HCT116 (cell line): Measurements from ENCODE around the gene PPFIA1. TPM values are rescaled to one million over a fixed set of nuclear protein-coding genes. Genes with fewer than 3 reads are reported as not detected.

Experiments
- ATAC-seq: fragments of 200-7000 bp; cut with Tn5 transposase; 2 replicates; pipeline ENCODE4 v1.9.1; 2020; ENCODE audit warnings: mild to moderate bottlenecking, moderate library complexity
- BruUV-seq: library from RNA; stranded (reverse); fragments of 400-500 nt; replicated peaks from 2 replicates; lab custom pipeline; 2021; lab: Mats Ljungman, UMichigan
- CTCF ChIA-PET: fragments of 300-600 bp; sonication (Branson Sonifier 250); formaldehyde crosslinking; loops from one replicate; lab custom pipeline; 2021; ENCODE audit warnings: antibody characterized with exemption; lab: Charles Lee
- POLR2A ChIA-PET: fragments of 300-600, 350-600 bp; sonication (Branson Sonifier 250); formaldehyde crosslinking; loops from one replicate; lab custom pipeline; 2021; ENCODE audit warnings: antibody characterized with exemption; lab: Charles Lee
- RAD21 ChIA-PET, 2 experiments: fragments of 300-600 bp; sonication (Branson Sonifier 250); formaldehyde crosslinking; loops; one replicate each; lab custom pipeline; 2023; ENCODE audit warnings: low total read pairs in 2 of 2; ENCODE audit not compliant: uncharacterized antibody in 2 of 2, unreplicated experiment in 2 of 2, low non-redundant PET in 1 of 2; lab: Charles Lee
- DNase-seq: peaks from one replicate; pipeline ENCODE4 v3.0.0-alpha.2; 2010; ENCODE audit warnings: low read depth, low spot score
- H2AFZ ChIP-seq: fragments of 200-600 bp; shearing (Covaris generic), sonication (generic); 2 replicates; pipeline ENCODE4 v1.6.1; 2017; ENCODE audit warnings: low read depth, mixed run types, mixed read lengths, antibody characterized with exemption, low read length; ENCODE audit not compliant: poor library complexity, severe bottlenecking
- H3K27ac ChIP-seq: 2 replicates; pipeline ENCODE4 v1.5.1; 2012; ENCODE audit warnings: low read depth, low read length
- H3K27me3 ChIP-seq: fragments of 200-600 bp; sonication (generic); 2 replicates; pipeline ENCODE4 v1.6.1; 2016; ENCODE audit warnings: mixed run types, low read length, mixed read lengths; ENCODE audit not compliant: insufficient read depth
- H3K36me3 ChIP-seq, 2 experiments: fragments of 200-500 bp in 1 of 2; fragments of 200-600 bp in 1 of 2; sonication (Bioruptor generic) in 1 of 2; sonication (generic) in 1 of 2; 2 replicates each; pipeline versions ENCODE4 v1.5.1 to v1.6.1; 2014 to 2016; ENCODE audit warnings: low read length in 2 of 2, inconsistent platforms in 1 of 2, mixed read lengths in 1 of 2, mixed run types in 1 of 2; ENCODE audit not compliant: insufficient read depth in 2 of 2, control insufficient read depth in 1 of 2
- H3K4me1 ChIP-seq, 2 experiments: fragments of 200-600 bp in 1 of 2; sonication (generic) in 1 of 2; 2 replicates each; pipeline versions ENCODE4 v1.5.1 to v1.6.1; 2012 to 2017; ENCODE audit warnings: low read length in 2 of 2, inconsistent platforms in 1 of 2, mild to moderate bottlenecking in 1 of 2, mixed read lengths in 1 of 2, mixed run types in 1 of 2, moderate library complexity in 1 of 2; ENCODE audit not compliant: insufficient read depth in 2 of 2, control insufficient read depth in 1 of 2
- H3K4me2 ChIP-seq: fragments of 200-600 bp; sonication (generic); 2 replicates; pipeline ENCODE4 v1.6.1; 2017; ENCODE audit warnings: mixed run types, low read length, mixed read lengths
- H3K4me3 ChIP-seq, 2 experiments: fragments of 200-600 bp in 1 of 2; sonication (generic) in 1 of 2; replicated peaks in 1 of 2; 2 replicates each; pipeline ENCODE4 v1.5.1; 2011 to 2016; ENCODE audit warnings: low read length in 2 of 2, control low read depth in 1 of 2, low read depth in 1 of 2, mild to moderate bottlenecking in 1 of 2, mixed read lengths in 1 of 2, mixed run types in 1 of 2
- H3K79me2 ChIP-seq: fragments of 200-600 bp; sonication (generic); 2 replicates; pipeline ENCODE4 v1.6.1; 2017; ENCODE audit warnings: mild to moderate bottlenecking, mixed run types, low read length, moderate library complexity, mixed read lengths; ENCODE audit not compliant: insufficient read depth
- H3K9ac ChIP-seq: fragments of 200-600 bp; sonication (generic); 2 replicates; pipeline ENCODE4 v1.6.1; 2016; ENCODE audit warnings: low read length, mixed read lengths
- H3K9me2 ChIP-seq: fragments of 200-600 bp; sonication (generic), shearing (Covaris generic); 2 replicates; pipeline ENCODE4 v1.6.1; 2017; ENCODE audit warnings: mixed run types, mild to moderate bottlenecking, moderate library complexity; ENCODE audit not compliant: insufficient read depth
- H3K9me3 ChIP-seq, 2 experiments: fragments of 200-500 bp in 1 of 2; fragments of 200-600 bp in 1 of 2; sonication (Bioruptor generic) in 1 of 2; sonication (generic) in 1 of 2; 2 replicates each; pipeline ENCODE4 v1.6.1; 2014 to 2017; ENCODE audit warnings: low read length in 2 of 2, mixed read lengths in 2 of 2, inconsistent platforms in 1 of 2, low read depth in 1 of 2, mild to moderate bottlenecking in 1 of 2, mixed run types in 1 of 2, moderate library complexity in 1 of 2; ENCODE audit not compliant: control insufficient read depth in 1 of 2, insufficient read depth in 1 of 2
- H4K20me1 ChIP-seq: fragments of 200-600 bp; sonication (generic), shearing (Covaris generic); 2 replicates; pipeline ENCODE4 v1.6.1; 2017; ENCODE audit warnings: mixed run types, mild to moderate bottlenecking, moderate library complexity; ENCODE audit not compliant: insufficient read depth
- CBX3 ChIP-seq: IDR thresholded peaks from 2 replicates; pipeline ENCODE4 v1.6.1; 2012; ENCODE audit warnings: low read depth
- CEBPB ChIP-seq: IDR thresholded peaks from 2 replicates; pipeline ENCODE4 v1.6.1; 2012; ENCODE audit warnings: low read depth
- EGR1 ChIP-seq: IDR thresholded peaks from 2 replicates; pipeline ENCODE4 v1.6.1; 2012; ENCODE audit warnings: low read depth
- EZH2 ChIP-seq: fragments of 200-600 bp; sonication (generic); IDR thresholded peaks from 2 replicates; pipeline ENCODE4 v1.6.1; 2017; ENCODE audit warnings: antibody characterized with exemption, mixed run types
- EZH2phosphoT487 ChIP-seq: fragments of 200-600 bp; IDR thresholded peaks from 2 replicates; pipeline ENCODE4 v1.6.1; 2018; ENCODE audit warnings: antibody characterized with exemption, borderline replicate concordance
- JUND ChIP-seq: IDR thresholded peaks from 2 replicates; pipeline ENCODE4 v1.6.1; 2012
- POLR2A ChIP-seq: IDR thresholded peaks from 2 replicates; pipeline ENCODE4 v1.7.0; 2011; ENCODE audit warnings: borderline replicate concordance; ENCODE audit not compliant: insufficient read depth, insufficient read length; ENCODE audit errors: extremely low read depth
- POLR2AphosphoS5 ChIP-seq: IDR thresholded peaks from 2 replicates; pipeline ENCODE4 v1.6.1; 2011; ENCODE audit warnings: mild to moderate bottlenecking, low read depth, low read length, moderate library complexity
- SRF ChIP-seq: IDR thresholded peaks from 2 replicates; pipeline ENCODE4 v1.6.1; 2012; ENCODE audit warnings: low read depth
- TCF7L2 ChIP-seq: IDR thresholded peaks from 2 replicates; pipeline ENCODE4 v1.7.0; 2011; ENCODE audit warnings: borderline replicate concordance, inconsistent platforms; ENCODE audit not compliant: insufficient read depth, insufficient read length; ENCODE audit errors: extremely low read depth
- YY1 ChIP-seq: IDR thresholded peaks from 2 replicates; pipeline ENCODE4 v1.6.1; 2011; ENCODE audit warnings: low read length, low read depth, moderate library complexity, mild to moderate bottlenecking; ENCODE audit not compliant: insufficient replicate concordance; ENCODE audit errors: extremely low read depth
- ZNF274 ChIP-seq: fragments of 200-500 bp; sonication (Bioruptor generic); IDR thresholded peaks from 2 replicates; pipeline ENCODE4 v1.6.1; 2014; ENCODE audit warnings: mild to moderate bottlenecking, low read depth, low read length, inconsistent platforms
- intact Hi-C: fragments of 100-400 bp; cut with micrococcal nuclease; formaldehyde crosslinking; loops from 2 replicates; pipeline ENCODE4 v1.10.0; 2022
- total RNA-seq: library from RNA; stranded (reverse); gene quantifications from one replicate; pipeline ENCODE4 v1.2.1, GENCODE V29; 2021; ENCODE audit not compliant: unreplicated experiment
- TF ChIP-seq, protein P1 (sequence below): IDR thresholded peaks from 2 replicates; pipeline ENCODE4 v1.6.1; 2012
- TF ChIP-seq, protein P2 (sequence below): IDR thresholded peaks from 2 replicates; pipeline ENCODE4 v1.6.1; 2012
- TF ChIP-seq, protein P3 (sequence below), 3 experiments: fragments of 200-600 bp in 1 of 3; sonication (generic) in 1 of 3; IDR thresholded peaks in 2 of 3; conservative IDR thresholded peaks in 1 of 3; 2 replicates each; pipeline ENCODE4 v1.5.1; 2012 to 2017; ENCODE audit warnings: low read depth in 2 of 3, low read length in 2 of 3, antibody characterized with exemption in 1 of 3, borderline replicate concordance in 1 of 3, control low read depth in 1 of 3, mild to moderate bottlenecking in 1 of 3, mixed read lengths in 1 of 3, mixed run types in 1 of 3, moderate library complexity in 1 of 3; ENCODE audit not compliant: insufficient read depth in 1 of 3

The PPFIA1 gene
- total RNA-seq, 1 experiment from 2014 or later, result 48.6 TPM

DNA sequence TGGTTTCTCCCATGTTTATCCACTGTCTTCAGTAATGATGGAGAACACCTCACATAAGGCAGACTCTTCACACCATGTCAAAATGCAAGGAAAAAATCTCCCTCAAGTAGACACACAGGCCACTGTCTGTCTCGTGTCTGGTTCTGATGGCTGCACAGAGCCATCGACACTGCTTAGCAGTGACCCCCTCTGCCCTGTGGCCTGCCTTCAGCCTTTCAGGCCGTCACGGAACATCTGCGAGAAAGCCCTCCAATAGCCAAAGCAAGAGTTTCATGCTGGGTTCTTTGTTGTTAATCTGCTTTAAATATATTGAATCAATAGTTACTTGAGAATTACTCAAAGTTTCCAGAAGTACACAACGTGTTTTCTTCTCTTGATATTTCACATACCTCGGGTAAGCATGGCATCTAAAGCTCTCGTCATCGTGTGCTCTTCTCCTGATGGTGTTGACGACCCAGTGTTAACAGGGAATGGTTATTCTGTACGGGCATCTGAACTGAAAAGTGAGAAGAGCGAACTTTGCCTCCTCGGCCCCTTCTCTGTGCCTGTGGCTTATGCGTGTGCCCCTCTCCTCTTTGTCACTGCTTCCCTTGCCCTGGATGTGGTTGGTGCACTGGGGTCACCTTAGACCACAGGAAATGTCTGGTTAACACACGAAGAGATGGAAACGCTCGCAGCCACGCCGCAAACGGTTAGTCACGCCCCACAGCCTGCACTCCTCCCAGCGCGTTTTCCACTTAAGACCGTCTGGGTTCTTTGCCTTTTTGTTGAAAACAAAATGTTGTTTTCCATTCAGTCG lies 94.5 kb downstream of the PPFIA1 start:
- H3K36me3 ChIP-seq, result peaks cover 12 to 17% of the 10 kb centered on the region in 2 experiments; a peak in 3 of 4 replicates
- POLR2A ChIA-PET, result interaction anchor here (1.2 kb wide), 1 partner anchor 17 kb away, joined by 3 read pairs; no protein-coding TSS in a partner anchor

DNA sequence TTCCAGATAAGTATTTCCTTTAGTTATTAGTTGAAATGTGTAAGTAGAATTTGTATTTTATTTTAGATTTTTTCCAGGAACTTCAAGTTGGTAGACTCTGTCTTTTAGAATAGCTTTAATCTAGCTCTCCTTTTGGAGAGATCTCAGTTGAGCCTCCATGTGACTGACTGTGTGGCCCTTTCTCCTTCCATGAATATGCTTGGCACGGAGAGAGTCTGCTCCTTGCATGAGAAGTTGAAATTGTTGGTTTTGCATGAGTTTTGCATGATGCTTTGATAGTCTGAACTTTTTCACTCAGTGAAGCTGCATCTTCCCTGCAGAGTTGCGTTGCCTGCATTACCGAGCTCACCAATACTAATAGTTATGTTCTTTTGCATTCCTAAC lies 95.0 kb downstream of the PPFIA1 start:
- BruUV-seq, result no TSS peak
- H3K4me1 ChIP-seq, result no peaks in the 10 kb centered on the region
- ATAC-seq, result no peak
- ChIA-PET POLR2A (no interaction called here), RAD21 (no interaction called here), CTCF (no interaction called here)
- H3K27ac ChIP-seq, result no peak overlapping the region
- H4K20me1 ChIP-seq, result no peaks in the 10 kb centered on the region
- DNase-seq, result no peak
- TF ChIP-seq JUND (no peak), EZH2phosphoT487 (no peak), TCF7L2 (no peak), CBX3 (no peak), EZH2 (no peak), YY1 (no peak), CEBPB (no peak), EGR1 (no peak), ZNF274 (no peak), POLR2AphosphoS5 (no peak), POLR2A (no peak)
- TF ChIP-seq, protein P1, sequence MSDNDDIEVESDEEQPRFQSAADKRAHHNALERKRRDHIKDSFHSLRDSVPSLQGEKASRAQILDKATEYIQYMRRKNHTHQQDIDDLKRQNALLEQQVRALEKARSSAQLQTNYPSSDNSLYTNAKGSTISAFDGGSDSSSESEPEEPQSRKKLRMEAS, result no peak
- TF ChIP-seq, protein P2, sequence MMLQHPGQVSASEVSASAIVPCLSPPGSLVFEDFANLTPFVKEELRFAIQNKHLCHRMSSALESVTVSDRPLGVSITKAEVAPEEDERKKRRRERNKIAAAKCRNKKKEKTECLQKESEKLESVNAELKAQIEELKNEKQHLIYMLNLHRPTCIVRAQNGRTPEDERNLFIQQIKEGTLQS, result no peak
- TF ChIP-seq, protein P3, sequence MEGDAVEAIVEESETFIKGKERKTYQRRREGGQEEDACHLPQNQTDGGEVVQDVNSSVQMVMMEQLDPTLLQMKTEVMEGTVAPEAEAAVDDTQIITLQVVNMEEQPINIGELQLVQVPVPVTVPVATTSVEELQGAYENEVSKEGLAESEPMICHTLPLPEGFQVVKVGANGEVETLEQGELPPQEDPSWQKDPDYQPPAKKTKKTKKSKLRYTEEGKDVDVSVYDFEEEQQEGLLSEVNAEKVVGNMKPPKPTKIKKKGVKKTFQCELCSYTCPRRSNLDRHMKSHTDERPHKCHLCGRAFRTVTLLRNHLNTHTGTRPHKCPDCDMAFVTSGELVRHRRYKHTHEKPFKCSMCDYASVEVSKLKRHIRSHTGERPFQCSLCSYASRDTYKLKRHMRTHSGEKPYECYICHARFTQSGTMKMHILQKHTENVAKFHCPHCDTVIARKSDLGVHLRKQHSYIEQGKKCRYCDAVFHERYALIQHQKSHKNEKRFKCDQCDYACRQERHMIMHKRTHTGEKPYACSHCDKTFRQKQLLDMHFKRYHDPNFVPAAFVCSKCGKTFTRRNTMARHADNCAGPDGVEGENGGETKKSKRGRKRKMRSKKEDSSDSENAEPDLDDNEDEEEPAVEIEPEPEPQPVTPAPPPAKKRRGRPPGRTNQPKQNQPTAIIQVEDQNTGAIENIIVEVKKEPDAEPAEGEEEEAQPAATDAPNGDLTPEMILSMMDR (IDR thresholded peaks at IDR 0.05 in 2 of 3, conservative IDR thresholded peaks at IDR 0.05 in 1 of 3; ENCODE audit: borderline replicate concordance in 1 of 3, insufficient read depth in 1 of 3, low read depth in 2 of 3, low read length in 2 of 3), result no peak
- intact Hi-C loops, result no loop called here
- peaks cover 12 to 17% of the 10 kb centered on the region in 2 experiments; a peak in 3 of 4 replicates for H3K36me3 ChIP-seq
- no peak overlapping the region for H3K9ac ChIP-seq
- H3K27me3 ChIP-seq, result no peaks in the 10 kb centered on the region
- no peaks in the 10 kb centered on the region for H3K9me2 ChIP-seq
- H3K79me2 ChIP-seq, result peaks cover 6% of the 10 kb centered on the region; the same call in 1 of the 2 replicates
- H3K4me3 ChIP-seq, result no peak overlapping the region
- H3K4me2 ChIP-seq, result no peak overlapping the region
- no peak overlapping the region for H2AFZ ChIP-seq
- no peaks in the 10 kb centered on the region for H3K9me3 ChIP-seq

More for the DNA sequence above, 94.5 kb downstream of the PPFIA1 start:
- Histone ChIP-seq H3K9me3 (no peaks in the 10 kb centered on the region), H3K27me3 (no peaks in the 10 kb centered on the region), H3K4me2 (no peak overlapping the region), H3K79me2 (peaks cover 5% of the 10 kb centered on the region; the same call in 1 of the 2 replicates), H3K9ac (no peak overlapping the region), H2AFZ (no peak overlapping the region), H3K9me2 (no peaks in the 10 kb centered on the region), H4K20me1 (no peaks in the 10 kb centered on the region), H3K4me3 (no peak overlapping the region), H3K4me1 (no peaks in the 10 kb centered on the region), H3K27ac (no peak overlapping the region)
- intact Hi-C loops, result no loop called here
- no peak for DNase-seq
- ChIA-PET RAD21 (no interaction called here), CTCF (no interaction called here)
- no peak for ATAC-seq
- no TSS peak for BruUV-seq
- TF ChIP-seq EGR1 (no peak), SRF (no peak)
- TF ChIP-seq, protein P1, result no peak
- TF ChIP-seq, all 23 proteins: peak for 0
